Kidney (tissue), 14 donors: ENCODE results near the gene TEKT1. TPM values are rescaled to one million over a fixed set of nuclear protein-coding genes. Genes with fewer than 3 reads are reported as not detected.

Source experiments
- DNase-seq, 5 donors: peaks; one replicate each; pipeline ENCODE4 v3.0.0-alpha.2; 2013 to 2020
- FAIRE-seq: peaks from 2 replicates; lab custom pipeline; 2012; peaks lifted over from hg19 to GRCh38; lab: Jason Lieb, UNC
- H3K27ac ChIP-seq, 2 donors: one replicate each; pipeline ENCODE4 v1.7.0; 2013; ENCODE audit warnings: low read depth in 2 of 2, low read length in 2 of 2, inconsistent platforms in 1 of 2
- H3K27me3 ChIP-seq: one replicate; pipeline ENCODE4 v1.7.1; 2013; ENCODE audit warnings: low read length, inconsistent platforms; ENCODE audit not compliant: control insufficient read depth, insufficient read depth
- H3K36me3 ChIP-seq, 3 donors: one replicate each; pipeline versions ENCODE4 v1.7.0 to v1.7.1; 2013; ENCODE audit warnings: low read length in 3 of 3, control low read depth in 1 of 3, inconsistent platforms in 1 of 3; ENCODE audit not compliant: insufficient read depth in 3 of 3, control insufficient read depth in 2 of 3
- H3K4me1 ChIP-seq, 3 donors: one replicate each; pipeline versions ENCODE4 v1.7.0 to v1.7.1; 2013; ENCODE audit warnings: low read length in 3 of 3, inconsistent platforms in 1 of 3, low read depth in 1 of 3; ENCODE audit not compliant: control insufficient read depth in 2 of 3, insufficient read depth in 2 of 3
- H3K4me3 ChIP-seq, 3 donors: one replicate each; pipeline versions ENCODE4 v1.7.0 to v1.8.1; 2013; ENCODE audit warnings: low read length in 3 of 3, control low read depth in 1 of 3, inconsistent platforms in 1 of 3
- H3K9ac ChIP-seq, 3 donors: one replicate each; pipeline versions ENCODE4 v1.7.0 to v1.7.1; 2013; ENCODE audit warnings: low read length in 3 of 3, control low read depth in 1 of 3, inconsistent platforms in 1 of 3
- H3K9me3 ChIP-seq, 3 donors: one replicate each; pipeline versions ENCODE4 v1.7.0 to v1.7.1; 2013; ENCODE audit warnings: low read length in 3 of 3, control low read depth in 1 of 3, inconsistent platforms in 1 of 3; ENCODE audit not compliant: control insufficient read depth in 2 of 3, insufficient read depth in 1 of 3
- CTCF ChIP-seq: IDR thresholded peaks from 3 replicates; pipeline ENCODE4 v1.5.1; 2012; ENCODE audit warnings: mild to moderate bottlenecking, moderate library complexity, borderline replicate concordance; ENCODE audit not compliant: insufficient read depth; ENCODE audit errors: extremely low read depth
- intact Hi-C: fragments of 100-400 bp; cut with DNase I; formaldehyde crosslinking; loops from one replicate; pipeline ENCODE4 v1.11.1; 2022
- polyA plus RNA-seq: library from polyadenylated mRNA; stranded (reverse); fragments of 350-450 nt; fragmentation: Illumina TruSeq; extraction: RNeasy Lipid Tissue Mini Kit (QIAGEN cat#74804); gene quantifications from one replicate; pipeline ENCODE4 v1.2.3, GENCODE V29; 2014; ENCODE audit warnings: low read depth, low replicate concordance; ENCODE audit not compliant: insufficient read depth
- total RNA-seq: library from RNA; stranded (reverse); fragmentation: NEBNext Ultra II Directional; extraction: Animal tissue kit (Norgen Biotek cat#: 25700); gene quantifications from one replicate; pipeline ENCODE4 v1.2.1, GENCODE V29; 2021
- donor health status: control.
- donor health status: control.
- donor health status: control.
- donor health status: control.
- donor health status: control.
- donor health status: DM: yes; HTN: yes; CAD: no.
- donor health status: Normal renal cell carcinoma (clear cell type).

TEKT1 gene
- total and polyA plus RNA-seq, 2 donors from 2014 or later, result 0.06 TPM; not detected in 1

- Histone ChIP-seq H3K9me3 (no peaks in the 10 kb centered on the region), H3K4me1 (no peaks in the 10 kb centered on the region), H3K27me3 (no peaks in the 10 kb centered on the region), H3K4me3 (no peak overlapping the region), H3K27ac (no peak overlapping the region), H3K9ac (no peak overlapping the region), H3K36me3 (no peaks in the 10 kb centered on the region)
- FAIRE-seq (no peak), DNase-seq (no peak)
- TF ChIP-seq CTCF, result no peak
- intact Hi-C loops, result no loop called here
These were observed 37.6 kb downstream of the TEKT1 start for GRCh38 chr17:6793748-6794493.

GRCh38 chr17:6789146-6789545, 42.4 kb downstream of the TEKT1 start:
- no peaks in the 10 kb centered on the region for H3K27me3 ChIP-seq
- H3K4me1 ChIP-seq, result no peaks in the 10 kb centered on the region

GRCh38 chr17:6787081-6787693, 44.3 kb downstream of the TEKT1 start:
- Histone ChIP-seq H3K4me3 (no peak overlapping the region), H3K27me3 (no peaks in the 10 kb centered on the region), H3K4me1 (no peaks in the 10 kb centered on the region), H3K9ac (no peak overlapping the region), H3K27ac (no peak overlapping the region), H3K9me3 (peaks cover 0 to 2% (median 0%) of the 10 kb centered on the region in 3 donors), H3K36me3 (no peaks in the 10 kb centered on the region)
- DNase-seq (no peak), FAIRE-seq (no peak)
- intact Hi-C loops, result no loop called here
- TF ChIP-seq CTCF, result no peak

More at GRCh38 chr17:6789146-6789545, 42.4 kb downstream of the TEKT1 start:
- Histone ChIP-seq H3K27ac (no peak overlapping the region), H3K36me3 (no peaks in the 10 kb centered on the region), H3K4me3 (no peak overlapping the region), H3K9ac (no peak overlapping the region), H3K9me3 (peaks cover 0 to 2% (median 0%) of the 10 kb centered on the region in 3 donors)
- FAIRE-seq, result no peak
- intact Hi-C loops, result no loop called here
- DNase-seq, result no peak
- no peak for TF ChIP-seq CTCF
